RWPE2 (cell line): ENCODE results near the gene PEAK3.

Experiments
- ATAC-seq: fragments of 200-7000 bp; cut with Tn5 transposase; 3 replicates; pipeline ENCODE4 v1.9.1; 2021; ENCODE audit warnings: low read depth
- DNase-seq: peaks from one replicate; pipeline ENCODE4 v3.0.0-alpha.2; 2020; ENCODE audit warnings: low spot score
- H3K27ac ChIP-seq: fragments of 450-650 bp; 2 replicates; pipeline ENCODE4 v1.5.1; 2017; ENCODE audit warnings: mild to moderate bottlenecking; ENCODE audit not compliant: poor library complexity, severe bottlenecking
- H3K27me3 ChIP-seq: fragments of 250-450 bp; sonication (Bioruptor Pico); 2 replicates; pipeline ENCODE4 v1.5.1; 2021; ENCODE audit warnings: mild to moderate bottlenecking, moderate library complexity; ENCODE audit not compliant: insufficient read depth, poor library complexity, severe bottlenecking
- H3K36me3 ChIP-seq: fragments of 250-450 bp; sonication (Bioruptor Pico); 2 replicates; pipeline ENCODE4 v1.5.1; 2020; ENCODE audit warnings: low read depth, mild to moderate bottlenecking, moderate library complexity
- H3K4me1 ChIP-seq: fragments of 250-450 bp; sonication (Bioruptor Pico); 2 replicates; pipeline ENCODE4 v1.5.1; 2021; ENCODE audit warnings: mild to moderate bottlenecking, moderate library complexity; ENCODE audit not compliant: insufficient read depth, poor library complexity, severe bottlenecking
- H3K4me3 ChIP-seq: fragments of 250-450 bp; sonication (Bioruptor Pico); 2 replicates; pipeline ENCODE4 v1.5.1; 2021; ENCODE audit warnings: mild to moderate bottlenecking, moderate library complexity; ENCODE audit not compliant: severe bottlenecking
- H3K9me3 ChIP-seq: fragments of 250-450 bp; sonication (Bioruptor Pico); 2 replicates; pipeline ENCODE4 v1.5.1; 2021; ENCODE audit warnings: mild to moderate bottlenecking, moderate library complexity; ENCODE audit not compliant: severe bottlenecking
- TF ChIP-seq, protein P1 (sequence below): fragments of 450-650 bp; IDR thresholded peaks from one replicate; pipeline ENCODE4 v1.5.1; 2017; ENCODE audit warnings: mild to moderate bottlenecking, moderate library complexity; ENCODE audit not compliant: poor library complexity, severe bottlenecking

Gene PEAK3

DNA sequence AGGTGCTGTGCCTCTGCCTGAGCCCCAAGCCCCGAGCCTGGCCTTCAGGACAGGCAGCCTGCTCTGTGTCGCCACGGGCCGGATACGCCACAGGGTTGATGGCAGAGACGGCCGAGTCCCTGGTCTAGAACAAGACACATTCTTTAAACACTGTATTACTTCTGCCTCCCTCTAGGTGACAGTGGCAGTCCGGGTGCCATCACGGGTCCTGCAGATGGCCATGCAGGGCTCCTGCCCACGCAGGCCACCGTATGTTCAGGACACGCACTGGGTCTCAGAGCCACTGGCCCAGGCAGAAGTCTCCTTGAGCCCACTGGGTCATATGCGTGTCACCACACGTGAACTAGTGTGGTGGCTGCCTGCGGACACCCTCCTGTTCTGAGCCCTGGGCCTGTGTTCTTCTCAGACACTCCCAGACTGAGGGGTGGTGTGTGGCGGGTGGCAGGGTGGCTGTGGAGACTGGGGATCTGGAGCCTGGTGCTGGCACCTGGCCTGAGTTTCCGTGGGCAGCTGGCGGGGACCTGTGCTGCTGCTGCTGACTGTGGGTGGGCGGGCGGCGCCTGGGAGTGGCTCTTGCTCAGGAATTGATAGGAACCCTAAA lies 50.3 kb downstream of the PEAK3 start:
- ATAC-seq, result no peak
- H3K4me1 ChIP-seq, result no peaks in the 10 kb centered on the region
- H3K27ac ChIP-seq, result no peak overlapping the region
- TF ChIP-seq, protein P1, sequence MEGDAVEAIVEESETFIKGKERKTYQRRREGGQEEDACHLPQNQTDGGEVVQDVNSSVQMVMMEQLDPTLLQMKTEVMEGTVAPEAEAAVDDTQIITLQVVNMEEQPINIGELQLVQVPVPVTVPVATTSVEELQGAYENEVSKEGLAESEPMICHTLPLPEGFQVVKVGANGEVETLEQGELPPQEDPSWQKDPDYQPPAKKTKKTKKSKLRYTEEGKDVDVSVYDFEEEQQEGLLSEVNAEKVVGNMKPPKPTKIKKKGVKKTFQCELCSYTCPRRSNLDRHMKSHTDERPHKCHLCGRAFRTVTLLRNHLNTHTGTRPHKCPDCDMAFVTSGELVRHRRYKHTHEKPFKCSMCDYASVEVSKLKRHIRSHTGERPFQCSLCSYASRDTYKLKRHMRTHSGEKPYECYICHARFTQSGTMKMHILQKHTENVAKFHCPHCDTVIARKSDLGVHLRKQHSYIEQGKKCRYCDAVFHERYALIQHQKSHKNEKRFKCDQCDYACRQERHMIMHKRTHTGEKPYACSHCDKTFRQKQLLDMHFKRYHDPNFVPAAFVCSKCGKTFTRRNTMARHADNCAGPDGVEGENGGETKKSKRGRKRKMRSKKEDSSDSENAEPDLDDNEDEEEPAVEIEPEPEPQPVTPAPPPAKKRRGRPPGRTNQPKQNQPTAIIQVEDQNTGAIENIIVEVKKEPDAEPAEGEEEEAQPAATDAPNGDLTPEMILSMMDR, result no peak
- H3K4me3 ChIP-seq, result no peak overlapping the region
- H3K9me3 ChIP-seq, result no peaks in the 10 kb centered on the region
- peaks cover 45% of the 10 kb centered on the region for H3K36me3 ChIP-seq
- H3K27me3 ChIP-seq, result no peaks in the 10 kb centered on the region
- DNase-seq, result no peak

DNA sequence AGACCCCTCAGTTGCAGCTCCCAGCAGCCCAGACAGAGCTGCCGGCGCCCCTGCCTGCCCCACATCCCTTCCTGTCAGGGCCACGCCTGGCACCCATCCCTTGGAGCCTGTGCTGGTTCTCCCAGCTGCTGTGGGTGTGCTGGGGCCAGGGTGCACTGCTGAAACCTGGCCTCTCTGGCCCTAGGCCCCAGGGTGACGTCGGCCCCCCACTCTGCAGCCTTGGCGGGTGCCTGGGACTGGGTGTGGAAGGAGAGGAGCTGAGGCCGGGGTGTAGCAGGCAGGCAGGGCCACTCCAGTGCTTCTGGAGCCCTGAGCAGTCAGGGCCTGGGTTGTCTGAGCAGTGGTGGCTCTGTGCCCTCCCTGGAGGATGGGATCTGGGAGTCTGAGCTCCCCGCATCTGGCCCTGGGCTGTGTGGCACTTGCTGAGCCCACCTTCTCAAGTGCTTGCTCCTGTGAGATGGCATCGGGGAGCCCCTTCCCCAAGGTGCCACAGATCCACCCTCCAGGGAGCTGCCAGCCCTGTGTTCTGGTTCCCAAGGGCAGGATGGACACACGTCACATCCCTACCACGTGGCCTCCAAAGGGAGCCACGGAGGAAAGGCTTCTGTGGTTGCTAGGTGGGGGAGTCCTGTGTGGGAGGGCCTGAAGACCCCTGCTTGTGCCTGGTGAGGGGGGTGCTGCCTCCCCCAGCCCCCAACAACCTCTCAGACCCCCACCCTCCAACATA lies 51.0 kb downstream of the PEAK3 start:
- DNase-seq (no peak), ATAC-seq (0 out of 3 replicates have a peak, but pooled peaks have one; percentile 5)
- Histone ChIP-seq H3K27me3 (no peaks in the 10 kb centered on the region), H3K4me1 (no peaks in the 10 kb centered on the region), H3K9me3 (no peaks in the 10 kb centered on the region), H3K4me3 (no peak overlapping the region), H3K36me3 (peaks cover 46% of the 10 kb centered on the region), H3K27ac (no peak overlapping the region)
- TF ChIP-seq, protein P1, result no peak

DNA sequence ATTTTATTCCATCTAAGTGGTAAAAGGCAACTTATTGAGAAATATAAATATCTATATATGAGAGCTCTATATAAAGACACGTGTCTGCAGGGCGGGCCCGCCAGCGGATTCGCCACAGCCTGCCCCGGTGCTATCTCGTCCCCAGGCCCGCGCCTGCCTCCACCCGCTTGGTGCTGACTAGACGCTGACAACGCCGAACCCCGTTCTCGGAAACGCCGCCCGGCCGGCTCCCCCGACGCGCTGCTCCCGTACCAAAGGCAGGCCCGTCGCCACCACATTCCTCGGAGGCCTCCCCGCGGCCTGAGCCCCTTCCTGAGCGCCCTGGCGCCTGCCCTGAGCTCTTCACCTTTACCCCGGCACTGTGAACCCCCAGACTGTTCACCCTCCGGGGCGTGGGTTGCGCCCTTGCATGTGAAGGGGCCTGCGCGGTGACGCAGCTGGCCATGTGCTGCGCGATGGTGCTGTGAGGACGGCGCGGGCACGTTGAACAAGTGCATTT lies 51.9 kb downstream of the PEAK3 start:
- H3K27me3 ChIP-seq, result no peaks in the 10 kb centered on the region
- H3K4me3 ChIP-seq, result no peak overlapping the region
- peaks cover 55% of the 10 kb centered on the region for H3K36me3 ChIP-seq
- H3K27ac ChIP-seq, result no peak overlapping the region
- H3K9me3 ChIP-seq, result no peaks in the 10 kb centered on the region
- ATAC-seq, result no peak
- TF ChIP-seq, protein P1, result no peak
- H3K4me1 ChIP-seq, result no peaks in the 10 kb centered on the region
- DNase-seq, result no peak

DNA sequence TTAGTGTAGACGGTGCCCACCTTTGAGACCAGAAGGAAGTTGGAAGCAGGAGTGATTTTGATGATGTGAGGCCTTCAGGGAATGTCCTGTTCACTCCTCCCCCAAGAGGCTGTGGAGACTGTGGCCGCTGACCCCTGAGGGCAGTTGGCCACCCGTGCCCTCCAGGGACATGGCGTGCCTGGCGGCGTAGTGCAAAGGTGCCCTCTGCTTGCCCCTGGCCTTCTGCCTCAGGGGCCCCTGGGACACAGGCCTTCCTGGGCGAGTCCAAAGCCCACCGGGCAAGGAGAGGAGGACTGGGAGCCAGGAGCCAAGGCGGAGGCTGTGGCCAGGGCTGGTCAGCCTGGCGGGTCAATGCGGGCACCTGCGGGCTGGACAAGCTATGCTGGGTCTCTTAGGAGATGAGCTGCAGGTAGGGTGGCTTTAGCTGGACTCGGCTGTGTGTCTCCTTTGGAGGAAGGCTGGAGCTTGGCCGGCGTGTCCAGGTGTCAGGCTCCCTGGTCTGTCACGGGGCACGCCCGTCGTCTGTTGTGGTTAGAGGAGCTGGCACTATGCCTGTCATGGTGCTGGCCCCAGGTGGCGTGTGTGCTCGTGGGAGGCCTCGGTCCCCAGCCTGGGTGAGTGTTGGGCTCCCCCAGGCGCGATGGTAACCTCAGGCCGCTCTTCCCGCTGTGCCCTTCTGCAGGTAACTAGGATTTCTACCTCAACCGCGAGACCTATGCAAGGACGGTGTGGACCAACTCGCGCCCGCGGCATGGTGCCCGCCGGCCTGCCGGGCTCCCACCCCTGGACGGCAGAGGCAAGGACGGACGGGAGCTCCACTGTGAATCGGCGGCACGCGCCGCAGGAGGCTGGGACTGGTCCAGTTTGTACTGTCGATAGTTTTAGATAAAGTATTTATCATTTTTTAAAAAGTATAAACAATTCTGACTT lies 52.6 kb downstream of the PEAK3 start:
- Histone ChIP-seq H3K27ac (no peak overlapping the region), H3K4me3 (no peak overlapping the region), H3K9me3 (no peaks in the 10 kb centered on the region), H3K4me1 (no peaks in the 10 kb centered on the region), H3K36me3 (peaks cover 53% of the 10 kb centered on the region), H3K27me3 (no peaks in the 10 kb centered on the region)
- no peak for ATAC-seq
- no peak for DNase-seq
- TF ChIP-seq, protein P1, result no peak
